ENCODE measurements around the gene OSBPL7. TPM values are rescaled to one million over a fixed set of nuclear protein-coding genes. Genes with fewer than 3 reads are reported as not detected.

OSBPL7 gene
- total RNA-seq (2022; extraction: Qiagen RNA extraction), result 9.1 to 20.9 TPM (median 15.5 TPM) in 5 replicates

DNA sequence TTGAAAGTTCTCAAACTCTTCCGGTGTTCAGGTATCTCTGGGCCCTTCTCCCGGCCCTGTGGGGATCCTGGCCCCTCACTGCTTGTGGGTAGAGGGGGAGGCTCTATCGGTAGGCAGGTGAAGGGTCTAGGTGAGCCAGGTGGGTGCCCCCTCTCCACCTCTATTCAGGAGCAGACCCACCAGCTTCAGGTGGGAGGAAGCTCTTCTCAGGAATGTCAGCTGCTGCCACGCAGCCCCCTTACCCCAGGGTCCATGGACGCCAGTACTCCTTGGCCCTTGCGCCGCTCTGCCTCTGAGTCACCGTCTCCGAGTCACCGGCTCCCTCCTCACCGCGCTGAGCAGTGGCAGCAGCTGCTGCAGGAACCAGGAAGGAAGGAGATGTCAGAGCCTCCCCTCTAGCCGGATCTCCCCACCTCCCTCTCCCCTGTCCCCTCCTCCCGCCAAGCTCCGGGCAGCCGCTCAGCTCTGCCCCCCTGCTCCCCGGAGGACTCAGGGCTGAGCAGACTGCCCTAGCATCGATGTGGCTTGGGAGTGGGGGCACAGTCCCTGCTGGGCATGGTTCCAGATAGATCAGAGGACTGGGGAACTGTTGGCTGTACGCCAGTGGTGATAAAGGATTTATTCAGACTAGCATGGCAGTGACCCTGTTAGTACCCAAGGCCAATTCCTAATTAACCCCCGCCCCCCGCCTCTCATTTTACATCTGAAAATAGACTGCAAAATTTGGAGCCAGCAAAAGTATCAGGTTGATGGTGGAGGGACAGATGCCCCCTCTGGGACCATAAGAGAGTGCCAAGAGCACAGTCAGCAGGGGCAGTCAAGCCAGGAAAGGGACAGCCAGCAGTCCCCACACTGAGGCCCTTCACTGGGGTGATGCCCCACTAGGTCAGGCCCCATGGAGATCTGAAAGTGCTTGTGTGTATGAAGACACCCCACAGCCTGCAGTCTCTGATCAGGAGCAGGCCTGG lies at the start of gene OSBPL7:
OSBPL7 (minus strand) TSS at position 371 of the 968 bp plus-strand sequence. CDS start 1,516 bp downstream, outside the sequence.

DNA sequence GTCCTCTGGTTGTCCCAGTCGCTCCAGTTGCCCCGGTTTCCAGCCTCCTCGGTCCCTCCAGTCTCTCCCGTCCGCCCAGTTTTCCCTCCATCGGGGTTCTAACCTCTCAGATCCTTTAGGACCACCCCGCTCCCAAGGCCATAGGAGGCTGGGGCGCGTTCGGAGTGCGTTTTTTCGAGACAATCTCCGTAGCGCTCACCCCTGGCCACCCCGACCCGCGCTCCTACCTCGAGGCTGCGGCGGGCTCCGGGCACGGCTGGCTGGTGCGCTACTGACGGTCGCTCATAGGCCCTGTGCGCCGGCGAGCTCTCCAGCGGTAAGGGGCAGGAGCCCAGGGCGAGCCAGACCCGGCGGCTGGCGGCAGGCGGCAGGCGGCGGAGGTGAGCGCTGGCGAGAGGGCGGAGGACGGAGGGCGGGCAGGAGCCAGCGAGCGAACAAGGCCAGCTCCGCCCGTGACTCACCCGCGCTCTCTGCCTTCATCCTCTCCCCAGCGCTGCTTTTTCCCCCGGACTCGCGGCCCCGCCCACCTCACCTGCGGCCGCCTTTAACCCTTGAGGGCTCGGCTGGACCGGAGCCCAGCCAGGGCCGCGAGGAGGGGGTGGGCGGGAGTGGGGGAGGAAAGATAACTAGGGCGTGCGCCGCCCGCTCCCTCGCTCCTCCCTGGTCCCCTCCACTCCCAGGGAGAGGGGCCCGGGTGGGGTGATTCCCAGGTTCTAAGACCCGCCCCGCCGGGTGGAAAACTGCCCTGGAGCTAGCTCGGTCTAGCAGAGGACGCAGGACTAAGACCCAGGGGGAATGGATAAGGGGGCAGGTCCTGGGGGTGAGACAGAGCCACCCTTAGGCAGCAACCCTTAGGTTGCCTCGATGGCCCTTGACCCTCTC lies 29.3 kb upstream of the OSBPL7 start, which contains the start of gene SP6:
SP6 (minus strand) TSS at position 472 of the 882 bp plus-strand sequence. CDS start 2,734 bp downstream, outside the sequence.

DNA sequence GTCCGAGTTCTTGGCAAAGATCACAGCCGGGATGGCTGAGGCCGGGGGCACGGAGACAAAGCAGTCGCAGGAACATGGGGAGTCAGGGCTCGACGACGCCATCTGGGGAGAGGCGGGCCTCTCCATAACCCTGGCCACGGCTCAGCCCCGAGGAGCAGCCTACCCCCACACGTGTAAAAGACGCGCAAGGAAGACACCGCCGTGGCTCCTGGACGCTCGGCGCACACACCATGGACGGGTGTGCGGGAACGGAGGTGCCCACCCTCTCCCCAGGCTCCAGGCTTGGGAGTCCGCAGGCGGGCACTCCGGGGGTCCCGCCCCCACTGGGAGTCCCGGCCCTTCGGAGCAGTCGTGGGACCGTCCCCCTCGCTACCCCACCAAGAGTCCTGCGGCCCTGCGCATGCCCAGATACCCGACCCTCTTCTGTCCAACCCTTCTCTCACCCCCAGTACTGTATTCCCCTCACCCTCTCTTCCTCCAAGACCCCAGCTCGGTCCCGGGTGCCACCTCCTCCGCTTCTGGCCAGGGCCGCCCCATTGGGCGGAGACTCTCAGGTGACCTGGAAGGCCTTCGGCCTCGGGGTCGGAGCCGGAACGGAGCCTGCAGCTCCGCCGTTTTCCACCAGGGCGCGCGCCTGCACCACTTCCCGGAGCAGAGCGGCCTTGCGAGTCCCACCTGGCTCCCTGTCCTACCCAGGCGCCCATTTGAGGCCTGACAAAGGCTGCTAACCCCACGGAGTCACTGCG lies 19.3 kb upstream of the OSBPL7 start, which contains the start of gene SCRN2:
SCRN2 (minus strand) TSS at position 532 of the 746 bp plus-strand sequence; CDS start at position 102, 430 bp downstream.

GRCh38 chr17:47831003-47831933 lies 9.7 kb upstream of the OSBPL7 start, which contains the start of the genes LRRC46 and MRPL10:
Gene LRRC46 (plus strand): TSS chr17:47831670. CDS start chr17:47831990, 320 bp downstream.
Gene MRPL10 (minus strand): TSS chr17:47831541. CDS start chr17:47831511, 30 bp downstream.

Other genes starting within 250 kb of the OSBPL7 start
- 302 to 358 TPM (median 332 TPM) in 5 replicates for gene KPNB1, start 171.9 kb downstream of the OSBPL7 start, total RNA-seq (2022; extraction: Qiagen RNA extraction)
- gene TBKBP1, start 127.6 kb downstream of the OSBPL7 start, total RNA-seq (2022; extraction: Qiagen RNA extraction), result 3.6 to 5.6 TPM (median 4.5 TPM) in 5 replicates
- gene TBX21, start 88.6 kb downstream of the OSBPL7 start, total RNA-seq (2022; extraction: Qiagen RNA extraction), result 0.06 to 0.34 TPM (median 0.20 TPM) in 5 replicates
- 97.7 to 109 TPM (median 99.6 TPM) in 5 replicates for gene MRPL10, start 9.7 kb upstream of the OSBPL7 start, total RNA-seq (2022; extraction: Qiagen RNA extraction)
- 3.3 to 4.8 TPM (median 3.9 TPM) in 5 replicates for gene LRRC46, start 9.9 kb upstream of the OSBPL7 start, total RNA-seq (2022; extraction: Qiagen RNA extraction)
- 27.6 to 38.9 TPM (median 35.6 TPM) in 5 replicates for gene SCRN2, start 19.5 kb upstream of the OSBPL7 start, total RNA-seq (2022; extraction: Qiagen RNA extraction)
- 5.6 to 7.0 TPM (median 6.2 TPM) in 5 replicates for gene SP6, start 29.4 kb upstream of the OSBPL7 start, total RNA-seq (2022; extraction: Qiagen RNA extraction)
- gene SP2, start 74.4 kb upstream of the OSBPL7 start, total RNA-seq (2022; extraction: Qiagen RNA extraction), result 14.8 to 23.7 TPM (median 21.9 TPM) in 5 replicates
- 20.2 to 29.4 TPM (median 28.0 TPM) in 5 replicates for gene PNPO, start 119.8 kb upstream of the OSBPL7 start, total RNA-seq (2022; extraction: Qiagen RNA extraction)
- 2.3 to 3.2 TPM (median 2.8 TPM) in 5 replicates for gene PRR15L, start 136.1 kb upstream of the OSBPL7 start, total RNA-seq (2022; extraction: Qiagen RNA extraction)
- 90.9 to 121 TPM (median 101 TPM) in 5 replicates for gene CDK5RAP3, start 149.3 kb upstream of the OSBPL7 start, total RNA-seq (2022; extraction: Qiagen RNA extraction)
- 12.3 to 17.8 TPM (median 14.6 TPM) in 5 replicates for gene COPZ2, start 216.0 kb upstream of the OSBPL7 start, total RNA-seq (2022; extraction: Qiagen RNA extraction)
- 103 to 147 TPM (median 140 TPM) in 5 replicates for gene NFE2L1, start 226.6 kb upstream of the OSBPL7 start, total RNA-seq (2022; extraction: Qiagen RNA extraction)

Data from A549 treated with dexamethasone at 1 μM for 4 hours (cell line).